Placental pericyte (primary cell): ENCODE data around the gene PDE10A. TPM values are rescaled to one million over a fixed set of nuclear protein-coding genes. Genes with fewer than 3 reads are reported as not detected.

Experiments used
- small RNA-seq: library from RNA; depleted of rRNA; stranded (forward); fragments of <200 nt; gene quantifications from one replicate; pipeline ENCODE3, GENCODE V24; 2012; ENCODE audit warnings: low replicate concordance
- total RNA-seq: library from RNA; depleted of rRNA; stranded (reverse); fragments of >200 nt; gene quantifications from 2 replicates; pipeline ENCODE4 v1.2.3, GENCODE V29; 2012

The PDE10A gene
- total RNA-seq = 2.0 and 11.6 TPM in 2 replicates

DNA sequence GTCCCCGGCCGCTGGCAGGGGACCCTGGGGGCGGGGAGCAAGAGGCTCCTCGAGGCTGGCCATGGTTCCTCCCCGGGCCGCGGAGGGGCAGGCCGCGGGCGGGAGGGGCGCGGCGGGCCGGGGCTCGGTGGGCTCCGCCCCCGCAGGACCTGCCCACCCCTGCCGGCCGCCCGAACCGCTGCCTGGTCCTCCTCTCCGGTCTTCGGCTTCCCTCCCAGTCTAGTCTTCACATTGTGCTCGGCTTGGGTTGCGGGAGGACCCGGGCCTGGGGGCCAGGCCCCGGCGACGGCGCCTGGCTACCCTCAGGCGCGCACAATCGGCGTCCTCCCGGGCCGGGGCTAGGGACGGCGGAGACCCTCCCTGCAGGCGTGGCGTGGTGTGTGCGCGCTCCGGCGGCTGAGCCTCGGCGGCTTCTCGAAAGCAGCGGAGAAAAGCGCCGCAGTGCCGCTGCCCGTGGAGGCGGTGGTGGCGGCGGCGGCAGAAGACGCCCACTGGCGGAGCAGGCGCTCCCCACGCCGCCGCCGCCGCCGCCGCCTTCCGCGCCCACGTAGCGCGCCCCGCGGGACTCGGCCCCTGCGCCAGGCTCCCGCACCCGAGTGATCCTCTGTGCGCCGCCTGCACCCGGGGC is at the start of gene PDE10A:
PDE10A (minus strand) TSS at position 493 of the 628 bp plus-strand sequence; CDS start at position 63, 430 bp downstream.

DNA sequence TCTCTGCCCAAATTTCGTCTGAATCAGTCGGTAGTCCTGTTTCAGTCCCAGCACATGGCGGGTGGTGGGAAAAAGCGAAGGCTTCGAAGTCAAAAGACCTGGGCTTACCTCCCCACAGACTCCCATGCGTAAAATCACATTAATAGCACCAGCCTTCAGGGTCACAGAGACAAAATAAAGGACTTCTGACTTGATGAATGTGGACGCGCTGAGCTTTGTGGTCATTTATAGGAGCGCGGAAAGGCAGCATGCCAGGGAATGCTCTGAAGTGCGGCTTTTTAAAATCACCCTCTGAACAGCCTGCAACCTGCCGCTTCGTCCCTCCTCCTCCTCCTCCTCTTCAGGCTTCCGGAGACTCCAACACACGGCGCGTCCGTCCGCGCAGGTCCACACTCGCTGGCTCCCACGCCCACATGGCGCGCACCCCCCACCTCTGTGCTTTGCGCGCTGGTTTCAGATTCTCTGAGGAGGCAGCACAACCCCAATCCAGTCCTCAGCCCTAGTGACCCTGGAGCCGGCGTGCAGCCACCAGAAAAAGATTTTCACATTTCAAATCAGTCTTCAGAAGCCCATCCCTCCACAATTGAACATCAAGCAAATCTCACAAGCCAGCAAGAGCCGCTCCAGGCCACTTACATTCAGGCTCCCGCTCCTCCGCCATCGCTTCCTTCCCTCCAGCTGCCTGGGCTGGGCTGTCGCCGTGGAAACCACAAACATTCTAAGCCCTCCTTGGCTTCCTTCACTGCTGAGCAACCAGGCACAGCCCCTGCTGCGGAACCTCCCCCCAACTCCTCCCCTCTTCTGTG is 353.9 kb downstream of the PDE10A start, which contains the start of gene C6orf118:
C6orf118 (minus strand) TSS at position 680 of the 806 bp plus-strand sequence; CDS start at position 661, 19 bp downstream.

Small RNA genes lying within 50 kb of the gene (small RNA-seq; reads per million reads assigned to genes)
- not detected for gene RNA5SP226
